Heart left ventricle (tissue), 13 donors: ENCODE data around the gene TNFRSF17.

ENCODE experiments used
- CTCF ChIP-seq, 12 donors: fragments of 200-600 bp; sonication (generic) in 4 of 12; IDR thresholded peaks; one replicate each; pipeline versions ENCODE4 v1.5.0 to v1.8.0; 2018 to 2022; ENCODE audit warnings: antibody characterized with exemption in 12 of 12, mild to moderate bottlenecking in 5 of 12
- POLR2A ChIP-seq, 2 donors: fragments of 450-650 bp; IDR thresholded peaks; one replicate each; pipeline ENCODE4 v1.6.1; 2017; ENCODE audit warnings: antibody characterized with exemption in 2 of 2, mild to moderate bottlenecking in 2 of 2, moderate library complexity in 2 of 2
- donor health status: ischemic (EF 13 %, LVEDD 7.1; RV severe dilation, severe dysfunction).
- donor health status: DM: no; HTN: yes; CAD: no.
- donor health status: DM: no; HTN: no; CAD: no.
- donor health status: ischemic (EF 25% LVEDD 6.9; RV normal size, moderate dysfunction).
- donor health status: ischemic (EF 25% LVEDD 5.7; RV mildly dilated, moderate dysfunction).
- donor health status: ischemic (EF 35%, LVEDD 5.7; RV mildly dilated, moderate dysfunction).
- donor health status: nonischemic (EF 11% LVEDD 7.7; RV severe dilation, severe dysfunction).
- donor health status: DM: yes; HTN: yes; CAD: no.
- donor health status: PGD.
- donor health status: ischemic (EF 29% LVEDD 5.4; RV normal size, mild dysfunction).
- donor health status: nonischemic (EF 23%, LVEDD 6.1; RV moderate dilation, normal function).

DNA sequence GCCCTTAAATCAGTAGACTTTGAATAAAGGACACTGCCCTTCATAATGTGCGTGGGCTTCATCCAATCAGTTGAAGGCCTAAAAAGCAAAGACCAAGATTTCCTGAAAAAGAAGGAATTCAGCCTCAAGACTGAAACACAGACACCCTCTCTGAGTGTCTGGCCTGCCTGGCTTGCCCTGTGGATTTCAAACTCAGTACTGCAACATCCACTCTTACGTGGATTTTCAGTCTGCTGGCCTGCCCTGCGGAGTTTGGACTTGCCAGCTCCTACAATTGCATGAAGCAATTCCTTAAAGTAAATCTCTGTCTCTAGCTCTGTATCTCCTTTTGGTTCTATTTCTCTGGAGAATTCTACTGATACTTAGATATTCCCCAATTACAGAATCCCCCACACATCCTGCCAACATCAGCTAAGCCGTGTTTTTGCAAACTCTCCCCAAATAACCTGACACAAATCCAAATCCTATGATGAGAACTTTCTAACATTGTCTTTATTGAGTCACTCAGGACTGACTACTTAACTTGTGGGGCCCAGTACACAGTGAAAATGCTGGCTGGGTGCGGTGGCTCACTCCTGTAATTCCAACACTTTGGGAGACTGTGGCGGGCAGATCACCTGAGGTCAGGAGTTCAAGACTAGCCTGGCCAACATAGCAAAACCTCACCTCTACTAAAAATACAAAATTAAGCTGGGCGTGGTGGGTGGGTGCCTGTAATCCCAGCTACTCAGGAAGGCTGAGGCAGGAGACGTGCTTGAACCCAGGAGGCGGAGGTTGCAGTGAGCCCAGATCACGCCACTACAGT is 7.2 kb upstream of the TNFRSF17 start:
- TF ChIP-seq CTCF (IDR thresholded peaks at IDR 0.05): no peak
- TF ChIP-seq POLR2A (IDR thresholded peaks at IDR 0.05): no peak
